ENCODE measurements around the gene CTIF. TPM values are rescaled to one million over a fixed set of nuclear protein-coding genes. Genes with fewer than 3 reads are reported as not detected.

The CTIF gene
- total RNA-seq, 2 donors from 2014 or later = 30.6 to 61.2 TPM

GRCh38 chr18:48544661-48545415 is 6.0 kb downstream of the CTIF start:
- Histone ChIP-seq H3K4me1 (peaks cover 0 to 81% of the 10 kb centered on the region in 2 donors), H3K4me3 (no peak overlapping the region), H3K9me3 (no peaks in the 10 kb centered on the region), H3K36me3 (no peaks in the 10 kb centered on the region), H3K27ac (peak overlapping the region; percentile 54 to 93), H3K27me3 (no peaks in the 10 kb centered on the region)
- no peak for DNase-seq (ENCODE audit: low spot score)
- TF ChIP-seq CTCF (IDR thresholded peaks at IDR 0.05) = no peak

- no peaks in the 10 kb centered on the region for H3K27me3 ChIP-seq
- H3K36me3 ChIP-seq = no peaks in the 10 kb centered on the region
- no peaks in the 10 kb centered on the region for H3K9me3 ChIP-seq
- peak; percentile 85 for DNase-seq (ENCODE audit: low spot score)
- peaks cover 0 to 91% of the 10 kb centered on the region in 2 donors for H3K4me1 ChIP-seq
- no peak for TF ChIP-seq CTCF (IDR thresholded peaks at IDR 0.05)
- H3K27ac ChIP-seq = peak overlapping the region; percentile 68 to 93
- H3K4me3 ChIP-seq = no peak overlapping the region
These were observed 7.0 kb downstream of the CTIF start for GRCh38 chr18:48545757-48546321.

GRCh38 chr18:48546396-48546795 is 7.6 kb downstream of the CTIF start:
- no peak for TF ChIP-seq CTCF (IDR thresholded peaks at IDR 0.05)
- no peaks in the 10 kb centered on the region for H3K36me3 ChIP-seq
- no peaks in the 10 kb centered on the region for H3K9me3 ChIP-seq
- H3K27ac ChIP-seq = peak overlapping the region; percentile 68 to 93
- no peak overlapping the region for H3K4me3 ChIP-seq
- no peak for DNase-seq (ENCODE audit: low spot score)
- H3K4me1 ChIP-seq = peaks cover 0 to 89% of the 10 kb centered on the region in 2 donors
- no peaks in the 10 kb centered on the region for H3K27me3 ChIP-seq

- H3K4me1 ChIP-seq = peaks cover 0 to 80% of the 10 kb centered on the region in 2 donors
These were observed 8.7 kb downstream of the CTIF start for GRCh38 chr18:48547531-48547981.

GRCh38 chr18:48548011-48548771 is 9.4 kb downstream of the CTIF start:
- peaks cover 0 to 74% of the 10 kb centered on the region in 2 donors for H3K4me1 ChIP-seq

More at GRCh38 chr18:48547531-48547981, 8.7 kb downstream of the CTIF start:
- Histone ChIP-seq H3K27ac (peak overlapping the region; percentile 68 to 93), H3K27me3 (no peaks in the 10 kb centered on the region), H3K36me3 (no peaks in the 10 kb centered on the region), H3K4me3 (no peak overlapping the region), H3K9me3 (no peaks in the 10 kb centered on the region)
- no peak for TF ChIP-seq CTCF (IDR thresholded peaks at IDR 0.05)
- no peak for DNase-seq (ENCODE audit: low spot score)

More at GRCh38 chr18:48548011-48548771, 9.4 kb downstream of the CTIF start:
- Histone ChIP-seq H3K36me3 (no peaks in the 10 kb centered on the region), H3K9me3 (no peaks in the 10 kb centered on the region), H3K27ac (peak overlapping the region; percentile 68 to 93), H3K4me3 (no peak overlapping the region), H3K27me3 (no peaks in the 10 kb centered on the region)
- no peak for TF ChIP-seq CTCF (IDR thresholded peaks at IDR 0.05)
- peak; percentile 75 for DNase-seq (ENCODE audit: low spot score)

All from right atrium auricular region (tissue), 2 donors.